SK-N-SH treated with all-trans-retinoic acid at 6 μM for 48 hours (cell line): ENCODE data around the gene TOR1A.

Experiments
- ATAC-seq: fragments of 200-7000 bp; cut with Tn5 transposase; 3 replicates; pipeline ENCODE4 v1.9.1; 2020; ENCODE audit warnings: mild to moderate bottlenecking, moderate library complexity
- ARNTL ChIP-seq: fragments of 450-650 bp; formaldehyde crosslinking; IDR thresholded peaks from 2 replicates; pipeline ENCODE4 v1.5.0; 2020; ENCODE audit warnings: low read depth, mild to moderate bottlenecking, moderate library complexity, borderline replicate concordance
- BACH2 ChIP-seq: fragments of 250-450 bp; sonication (Bioruptor Pico); IDR thresholded peaks from 2 replicates; pipeline ENCODE4 v1.9.0; 2021; ENCODE audit warnings: mild to moderate bottlenecking, borderline replicate concordance
- CSDC2 ChIP-seq: fragments of 250-450 bp; sonication (Bioruptor Pico); IDR thresholded peaks from 2 replicates; pipeline ENCODE4 v1.5.0; 2020; ENCODE audit warnings: mild to moderate bottlenecking, moderate library complexity
- CSRNP3 ChIP-seq: fragments of 250-450 bp; sonication (Bioruptor Pico); IDR thresholded peaks from 2 replicates; pipeline ENCODE4 v1.5.1; 2021; ENCODE audit warnings: mild to moderate bottlenecking, moderate library complexity
- ESRRG ChIP-seq: fragments of 250-450 bp; sonication (Bioruptor Pico); IDR thresholded peaks from 2 replicates; pipeline ENCODE4 v1.6.1; 2021; ENCODE audit warnings: mild to moderate bottlenecking
- GLIS3 ChIP-seq: fragments of 250-450 bp; sonication (Bioruptor Pico); IDR thresholded peaks from 2 replicates; pipeline ENCODE4 v1.5.0; 2020; ENCODE audit warnings: mild to moderate bottlenecking, moderate library complexity
- ISL1 ChIP-seq: fragments of 250-450 bp; sonication (Bioruptor Pico); IDR thresholded peaks from 2 replicates; pipeline ENCODE4 v2.1.2; 2022; ENCODE audit warnings: mild to moderate bottlenecking, moderate library complexity
- OSR1 ChIP-seq: fragments of 250-450 bp; sonication (Bioruptor Pico); IDR thresholded peaks from 2 replicates; pipeline ENCODE4 v1.8.0; 2022; ENCODE audit warnings: moderate library complexity, mild to moderate bottlenecking, inconsistent platforms
- POU6F1 ChIP-seq: fragments of 250-450 bp; sonication (Bioruptor Pico); IDR thresholded peaks from 2 replicates; pipeline ENCODE4 v1.8.0; 2021; ENCODE audit warnings: low read depth, mild to moderate bottlenecking, moderate library complexity, borderline replicate concordance
- PPARA ChIP-seq: fragments of 250-450 bp; sonication (Bioruptor Pico); IDR thresholded peaks from 2 replicates; pipeline ENCODE4 v1.5.0; 2020; ENCODE audit warnings: mild to moderate bottlenecking, borderline replicate concordance
- SNAI2 ChIP-seq: fragments of 250-450 bp; sonication (Bioruptor Pico); IDR thresholded peaks from 2 replicates; pipeline ENCODE4 v1.5.0; 2020; ENCODE audit warnings: mild to moderate bottlenecking, moderate library complexity
- TOX ChIP-seq: fragments of 250-450 bp; sonication (Bioruptor Pico); IDR thresholded peaks from 2 replicates; pipeline ENCODE4 v1.8.0; 2021; ENCODE audit warnings: mild to moderate bottlenecking, moderate library complexity, borderline replicate concordance
- TSHZ2 ChIP-seq: fragments of 250-450 bp; sonication (Bioruptor Pico); IDR thresholded peaks from 2 replicates; pipeline ENCODE4 v1.5.0; 2020; ENCODE audit warnings: mild to moderate bottlenecking, moderate library complexity
- ZC3H10 ChIP-seq: fragments of 250-450 bp; sonication (Bioruptor Pico); IDR thresholded peaks from 2 replicates; pipeline ENCODE4 v1.5.1; 2021; ENCODE audit warnings: mild to moderate bottlenecking, moderate library complexity
- ZFP3 ChIP-seq: fragments of 250-450 bp; sonication (Bioruptor Pico); IDR thresholded peaks from 2 replicates; pipeline ENCODE4 v1.5.0; 2020; ENCODE audit warnings: mild to moderate bottlenecking, moderate library complexity
- ZFP30 ChIP-seq: fragments of 450-650 bp; formaldehyde crosslinking; IDR thresholded peaks from 2 replicates; pipeline ENCODE4 v1.5.0; 2022; ENCODE audit warnings: mild to moderate bottlenecking, moderate library complexity
- ZNF565 ChIP-seq: fragments of 450-650 bp; formaldehyde crosslinking; conservative IDR thresholded peaks from 2 replicates; pipeline ENCODE4 v1.5.0; 2020; ENCODE audit warnings: low read depth, mild to moderate bottlenecking, moderate library complexity
- ZNF8 ChIP-seq: fragments of 450-650 bp; formaldehyde crosslinking; IDR thresholded peaks from 2 replicates; pipeline ENCODE4 v1.5.0; 2020; ENCODE audit warnings: mild to moderate bottlenecking, moderate library complexity
- TF ChIP-seq, protein P1 (sequence below): fragments of 250-450 bp; sonication (Bioruptor Pico); IDR thresholded peaks from 2 replicates; pipeline ENCODE4 v1.8.0; 2020; ENCODE audit warnings: mild to moderate bottlenecking, moderate library complexity, borderline replicate concordance

Gene TOR1A

DNA sequence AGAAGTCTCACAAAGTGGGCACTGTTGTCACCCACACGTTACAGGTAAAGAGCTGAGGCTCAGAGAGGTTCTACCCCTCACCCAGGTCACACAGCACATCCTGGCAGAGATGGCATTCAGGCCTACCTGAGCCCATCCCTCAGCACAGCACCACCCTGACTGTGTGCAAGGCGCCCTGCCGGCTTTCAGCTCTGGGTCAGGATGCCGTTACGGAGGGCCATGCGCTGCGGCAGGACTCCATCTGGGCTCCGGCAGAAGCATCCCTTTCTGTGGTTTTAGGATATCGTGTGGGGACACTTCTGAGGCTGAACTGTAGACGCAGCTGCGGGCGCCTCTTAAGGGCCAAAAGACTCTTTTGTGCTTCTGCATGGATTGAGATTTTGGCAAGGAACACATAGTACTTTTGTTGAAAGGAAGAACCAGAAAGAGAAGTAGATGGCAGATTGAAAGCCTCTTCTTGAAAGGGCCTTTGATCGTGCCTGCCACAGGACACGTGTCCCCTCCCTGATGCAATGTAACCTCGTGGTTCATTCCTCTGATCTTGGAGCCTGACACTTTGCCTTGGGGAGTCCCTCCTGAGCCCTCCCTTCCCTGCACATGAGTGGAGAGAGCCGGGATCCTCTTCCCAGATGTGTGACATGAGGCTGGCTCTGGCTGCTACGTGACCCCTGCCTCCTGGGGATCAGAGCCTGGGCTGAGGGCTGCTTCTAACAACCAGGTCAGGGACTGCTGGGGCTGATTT lies 42.6 kb upstream of the TOR1A start:
- no peak; the same call in 2 of the 3 replicates for ATAC-seq
- no peak for TF ChIP-seq ZFP3 (CRISPR knock-in tag)
- TF ChIP-seq ZNF8 (CRISPR knock-in tag): no peak
- TF ChIP-seq ZNF565 (CRISPR knock-in tag): no peak
- no peak for TF ChIP-seq ZFP30 (CRISPR knock-in tag)
- TF ChIP-seq PPARA (CRISPR knock-in tag): no peak

GRCh38 chr9:129865668-129866320 lies 41.9 kb upstream of the TOR1A start:
- TF ChIP-seq TOX (CRISPR knock-in tag) (no peak), ZNF8 (CRISPR knock-in tag) (no peak), OSR1 (CRISPR knock-in tag) (no peak), GLIS3 (no peak), BACH2 (CRISPR knock-in tag) (no peak), ESRRG (CRISPR knock-in tag) (no peak), SNAI2 (CRISPR knock-in tag) (no peak), POU6F1 (CRISPR knock-in tag) (no peak), CSDC2 (CRISPR knock-in tag) (no peak), CSRNP3 (CRISPR knock-in tag) (no peak), ZC3H10 (CRISPR knock-in tag) (no peak), ZNF565 (CRISPR knock-in tag) (no peak), ISL1 (CRISPR knock-in tag) (no peak), TSHZ2 (CRISPR knock-in tag) (no peak), PPARA (CRISPR knock-in tag) (no peak)
- TF ChIP-seq, protein P1, sequence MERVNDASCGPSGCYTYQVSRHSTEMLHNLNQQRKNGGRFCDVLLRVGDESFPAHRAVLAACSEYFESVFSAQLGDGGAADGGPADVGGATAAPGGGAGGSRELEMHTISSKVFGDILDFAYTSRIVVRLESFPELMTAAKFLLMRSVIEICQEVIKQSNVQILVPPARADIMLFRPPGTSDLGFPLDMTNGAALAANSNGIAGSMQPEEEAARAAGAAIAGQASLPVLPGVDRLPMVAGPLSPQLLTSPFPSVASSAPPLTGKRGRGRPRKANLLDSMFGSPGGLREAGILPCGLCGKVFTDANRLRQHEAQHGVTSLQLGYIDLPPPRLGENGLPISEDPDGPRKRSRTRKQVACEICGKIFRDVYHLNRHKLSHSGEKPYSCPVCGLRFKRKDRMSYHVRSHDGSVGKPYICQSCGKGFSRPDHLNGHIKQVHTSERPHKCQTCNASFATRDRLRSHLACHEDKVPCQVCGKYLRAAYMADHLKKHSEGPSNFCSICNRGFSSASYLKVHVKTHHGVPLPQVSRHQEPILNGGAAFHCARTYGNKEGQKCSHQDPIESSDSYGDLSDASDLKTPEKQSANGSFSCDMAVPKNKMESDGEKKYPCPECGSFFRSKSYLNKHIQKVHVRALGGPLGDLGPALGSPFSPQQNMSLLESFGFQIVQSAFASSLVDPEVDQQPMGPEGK (CRISPR knock-in tag): no peak
- no peak for ATAC-seq

DNA sequence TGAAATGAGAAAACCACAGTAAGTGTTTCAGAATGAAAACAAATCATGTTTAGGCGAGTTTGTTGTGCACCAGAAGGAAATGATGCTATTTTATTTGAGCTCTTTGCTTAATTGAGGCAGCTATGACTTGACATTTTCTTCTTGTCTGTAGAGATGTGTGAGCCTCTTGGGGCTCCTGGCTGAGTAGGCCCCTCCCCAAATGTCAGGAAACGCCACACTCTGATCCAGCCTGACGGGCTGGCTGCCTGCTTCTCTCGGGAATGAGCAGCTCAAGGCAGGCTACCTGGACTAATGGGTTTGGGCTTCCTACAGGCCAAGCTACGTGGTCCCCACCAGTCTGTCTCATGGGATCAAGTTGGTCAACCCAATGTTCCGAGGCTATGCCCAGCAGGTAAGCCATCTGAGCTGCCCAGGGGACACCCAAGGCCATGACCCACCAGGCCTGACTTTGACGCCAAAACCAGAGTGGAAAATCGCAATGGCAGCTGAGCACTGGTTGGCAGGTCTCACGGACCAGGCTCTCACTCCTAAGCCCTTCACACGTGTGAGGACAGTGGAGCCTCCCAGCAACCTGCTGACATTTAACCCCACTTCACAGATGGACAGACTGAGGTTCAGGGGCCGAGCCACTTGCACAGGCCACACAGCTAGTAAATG lies 41.2 kb upstream of the TOR1A start:
- TF ChIP-seq OSR1 (CRISPR knock-in tag) (no peak), CSRNP3 (CRISPR knock-in tag) (no peak), BACH2 (CRISPR knock-in tag) (no peak), ARNTL (CRISPR knock-in tag) (no peak)
- TF ChIP-seq, all 23 proteins: peak for 0
- no peak for ATAC-seq
